HG03139 (cell line): ENCODE results near the gene PPP1R3G.

ENCODE experiments used
- ATAC-seq: cut with Tn5 transposase; IDR thresholded peaks from one replicate; pipeline ENCODE4 v1.9.1; 2021; ENCODE audit not compliant: unreplicated experiment

The PPP1R3G gene

DNA sequence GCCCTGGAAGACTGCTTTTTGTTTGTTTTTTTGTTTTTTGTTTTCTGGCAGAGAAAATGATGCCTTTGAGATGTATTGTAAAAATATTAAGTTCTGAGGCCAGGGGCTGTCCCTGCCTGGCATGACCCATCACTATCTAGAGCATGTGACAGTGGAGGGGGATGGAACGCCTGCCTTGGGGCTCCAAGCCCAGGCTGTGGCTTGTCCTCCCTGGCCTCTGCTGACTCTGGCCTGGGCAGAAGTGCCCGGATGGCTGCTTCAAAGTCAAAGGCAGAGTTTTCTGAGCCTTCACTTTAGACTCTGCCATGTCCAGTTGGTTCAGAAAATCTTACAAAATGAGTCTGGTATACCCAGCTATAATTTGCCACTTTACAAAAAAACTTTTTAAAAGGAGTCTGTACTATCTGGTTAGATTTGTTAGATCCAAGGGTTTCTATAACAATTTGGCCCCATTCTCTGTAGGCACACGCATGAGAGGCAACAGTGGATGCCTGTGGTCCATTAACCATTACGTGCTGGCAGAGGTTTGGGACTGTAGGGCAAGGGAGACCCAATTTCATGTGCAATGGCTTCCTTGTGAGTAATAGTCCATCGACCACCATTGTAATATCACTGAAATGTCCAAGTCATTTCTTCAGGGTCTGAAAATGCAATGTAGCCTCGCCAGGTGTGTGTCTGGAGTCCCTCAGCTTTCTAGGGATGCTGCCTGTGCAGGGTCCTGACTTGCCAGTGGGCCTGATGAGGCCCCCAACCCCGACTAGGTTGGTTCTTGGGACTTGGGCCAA, 8.3 kb downstream of the PPP1R3G start:
- no peak for ATAC-seq

DNA sequence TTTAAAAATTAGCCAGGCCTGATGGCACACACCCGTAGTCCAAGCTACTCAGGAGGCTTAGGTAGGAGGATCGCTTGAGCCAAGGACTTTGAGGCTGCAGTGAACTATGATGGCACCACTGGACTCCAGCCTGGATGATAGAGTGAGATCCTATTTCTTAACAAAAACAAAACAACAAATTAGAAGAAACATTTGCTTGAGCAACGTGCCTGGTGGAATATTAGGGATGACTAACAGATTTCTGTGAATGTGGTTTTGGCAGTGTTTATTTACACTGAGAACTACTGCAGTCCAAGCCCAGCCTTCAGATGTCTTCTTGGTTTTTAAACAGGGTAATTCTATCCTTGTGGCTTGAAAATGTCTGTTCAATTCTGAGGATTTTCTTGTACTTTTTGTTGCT, 9.2 kb downstream of the PPP1R3G start:
- ATAC-seq = no peak

DNA sequence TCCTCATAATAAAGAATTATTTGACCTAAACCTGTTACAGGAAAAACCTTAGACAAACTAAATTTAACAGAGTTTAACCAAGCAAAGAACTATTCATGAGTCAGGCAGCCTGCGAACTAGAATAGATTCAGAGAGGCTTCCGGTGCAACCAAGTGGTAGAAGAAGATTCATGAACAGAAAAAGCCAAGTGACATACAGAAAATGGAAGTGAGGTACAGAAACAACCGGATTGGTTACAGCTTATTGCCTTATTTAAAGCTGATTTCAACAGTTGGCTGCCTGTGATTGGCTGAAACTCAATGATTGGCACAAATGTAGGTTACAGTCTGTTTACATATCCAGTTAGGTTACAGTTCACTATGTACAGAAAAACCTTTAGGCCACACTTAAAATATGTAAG, 10.1 kb downstream of the PPP1R3G start:
- ATAC-seq = peak; percentile 58

DNA sequence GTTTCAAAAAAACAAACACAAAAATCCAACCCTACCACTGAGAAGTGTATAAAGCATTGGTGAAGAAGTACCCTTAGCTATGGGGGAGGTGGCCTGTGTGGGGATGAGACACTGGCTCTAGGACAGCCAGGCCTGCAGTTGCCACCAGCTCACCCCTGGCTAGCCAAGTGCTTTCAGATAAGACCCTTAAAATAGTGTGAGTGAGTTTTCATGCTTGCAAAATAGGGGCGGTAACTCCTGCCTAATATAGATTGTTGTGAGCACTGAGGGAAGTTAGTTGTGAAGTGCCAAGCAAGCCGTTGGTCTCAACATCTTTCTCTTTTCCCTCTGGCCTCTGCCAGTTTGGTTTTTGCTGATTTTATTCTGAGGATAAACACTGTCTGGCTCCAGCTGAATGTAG, 11.3 kb downstream of the PPP1R3G start:
- ATAC-seq = no peak

DNA sequence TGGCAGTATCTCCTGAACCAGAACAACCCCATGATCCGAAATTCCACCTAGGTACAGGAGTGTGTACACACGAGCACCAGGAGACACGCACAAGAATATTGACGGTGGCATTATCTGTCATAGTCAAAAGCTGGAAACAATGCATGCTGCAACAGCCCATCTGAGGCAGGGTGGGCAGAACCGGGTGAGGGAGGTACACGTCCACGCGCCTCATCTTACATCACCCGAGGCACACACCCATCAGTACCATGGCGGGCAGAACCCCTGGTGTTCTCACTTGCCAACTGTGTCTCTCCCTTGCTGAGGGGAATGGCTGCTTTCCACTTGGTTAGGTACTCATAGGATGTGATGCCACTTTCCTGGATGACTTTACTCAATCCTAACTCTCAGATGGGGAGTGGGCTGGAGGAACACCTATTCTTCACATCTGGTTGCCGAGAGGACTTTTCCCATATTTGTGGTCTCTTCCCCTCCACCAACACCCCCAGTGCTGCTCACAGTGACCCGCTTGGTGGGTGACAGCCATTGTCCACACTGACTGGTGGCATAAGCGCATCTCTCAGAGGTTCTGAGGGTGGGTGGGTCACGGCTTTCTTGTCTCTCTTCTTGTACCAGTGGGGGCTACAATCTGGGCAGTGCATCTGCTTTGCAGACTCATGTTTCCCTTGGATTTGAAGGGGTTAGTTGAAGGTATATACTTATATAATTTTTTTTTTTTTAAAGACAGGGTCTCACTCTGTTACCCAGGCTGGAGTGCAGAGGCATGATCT, 13.5 kb downstream of the PPP1R3G start:
- no peak for ATAC-seq

DNA sequence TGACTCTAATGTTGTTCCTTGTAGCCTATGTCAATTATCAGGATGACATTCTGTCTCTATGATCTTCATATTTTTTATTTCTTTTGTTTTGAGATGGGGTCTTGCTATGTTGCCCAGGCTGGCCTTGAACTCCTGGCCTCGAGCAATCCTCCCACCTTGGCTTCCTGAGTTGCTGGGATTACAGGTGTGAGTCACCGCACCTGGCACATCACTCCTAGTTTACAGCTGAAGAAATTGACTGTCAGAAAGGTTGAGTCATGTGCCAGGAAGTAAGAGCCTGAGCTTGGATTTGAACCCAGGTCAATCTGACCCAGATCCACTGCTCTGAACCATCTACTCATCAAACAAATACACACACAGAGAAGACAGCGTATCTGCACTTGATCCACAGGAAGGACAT, 14.4 kb downstream of the PPP1R3G start:
- no peak for ATAC-seq

DNA sequence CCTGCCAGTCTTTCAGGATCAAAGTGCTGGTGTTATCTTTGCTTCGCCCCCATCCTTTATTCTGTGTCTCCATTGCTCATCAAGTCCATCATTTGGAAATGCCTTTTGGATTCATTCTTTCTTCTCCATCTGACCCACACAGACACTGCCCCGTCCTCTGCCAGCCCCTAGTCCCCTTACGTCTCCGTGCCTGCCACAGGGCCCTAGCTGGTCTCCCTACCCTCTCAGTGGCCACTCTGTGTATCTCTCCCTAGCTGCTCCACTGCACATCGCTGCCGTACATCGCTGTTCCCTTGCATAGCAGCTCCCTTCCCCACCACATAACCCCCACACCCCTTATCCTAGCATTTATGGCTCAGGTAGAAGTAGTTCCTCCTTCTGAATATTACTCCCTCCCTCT, 15.7 kb downstream of the PPP1R3G start:
- no peak for ATAC-seq

DNA sequence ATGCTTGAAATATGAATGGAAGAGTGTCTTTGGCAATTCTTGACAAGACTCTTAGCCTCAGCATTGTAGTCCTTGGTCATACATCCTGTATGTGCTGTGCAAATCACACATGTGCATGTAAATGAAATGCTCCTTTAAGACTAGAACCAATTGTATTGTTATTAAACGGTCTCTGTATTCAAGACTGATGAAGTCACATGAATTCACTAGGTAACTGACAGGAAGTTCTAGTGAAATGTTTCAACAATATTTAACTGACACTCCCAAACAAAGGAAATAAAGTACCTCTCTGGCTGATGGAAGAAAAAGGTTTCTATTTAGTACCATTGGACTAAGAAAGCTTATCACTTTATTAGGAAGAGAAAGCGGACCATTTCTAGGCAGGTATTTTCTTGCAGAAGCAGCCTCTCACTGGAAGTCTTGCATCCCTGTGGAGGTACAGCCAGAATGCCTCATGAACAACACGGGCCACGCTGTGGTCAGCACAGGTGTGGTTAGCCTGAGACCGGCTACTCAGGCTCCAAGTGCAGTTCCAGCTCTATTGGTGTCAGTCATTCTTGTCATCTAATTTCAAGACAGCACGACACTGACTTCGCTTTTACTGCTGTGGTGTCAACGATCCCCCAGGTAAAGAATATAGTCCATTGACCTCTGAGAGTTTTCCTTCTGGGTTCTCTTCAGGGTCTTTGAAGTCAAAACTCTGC, 17.3 kb downstream of the PPP1R3G start:
- no peak for ATAC-seq

DNA sequence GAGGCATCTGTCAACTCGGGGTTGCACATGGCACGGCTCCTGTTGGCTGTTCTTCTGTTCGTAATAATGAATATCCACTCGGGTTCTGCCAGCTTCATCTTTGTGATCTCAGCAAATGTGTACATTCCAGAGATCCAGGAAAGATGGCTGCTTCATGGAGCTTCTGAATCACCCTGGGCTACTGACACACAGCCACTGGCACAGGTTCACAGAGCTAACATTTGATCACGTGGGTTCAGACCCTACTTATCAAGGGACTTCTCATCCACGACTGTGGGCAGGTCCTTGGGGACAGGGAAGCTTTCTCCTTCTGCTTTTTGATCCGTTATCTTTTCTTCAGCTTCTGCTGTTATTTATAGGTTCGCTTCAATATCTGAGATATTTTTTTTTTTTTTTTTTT, 18.1 kb downstream of the PPP1R3G start:
- no peak for ATAC-seq

DNA sequence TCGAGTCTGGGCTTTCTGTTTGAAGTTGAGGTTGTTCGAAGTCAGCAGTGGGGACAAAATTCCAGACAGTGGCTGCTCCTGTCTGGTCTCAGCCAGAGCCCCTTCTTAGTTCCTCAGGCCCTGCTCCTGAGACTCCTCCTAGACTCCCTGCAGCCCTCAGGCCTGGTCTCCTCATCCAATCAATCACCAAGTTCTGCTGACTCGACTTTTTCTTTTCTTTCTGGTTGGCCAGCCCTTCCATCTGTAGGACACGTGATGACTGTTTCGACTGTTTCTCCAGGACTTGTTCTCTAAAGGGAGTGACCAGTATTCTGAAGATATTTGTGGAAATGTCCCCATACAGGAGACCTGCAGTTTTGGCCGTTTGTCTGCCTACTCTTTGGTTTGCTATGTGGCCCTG, 19.5 kb downstream of the PPP1R3G start:
- ATAC-seq = no peak

DNA sequence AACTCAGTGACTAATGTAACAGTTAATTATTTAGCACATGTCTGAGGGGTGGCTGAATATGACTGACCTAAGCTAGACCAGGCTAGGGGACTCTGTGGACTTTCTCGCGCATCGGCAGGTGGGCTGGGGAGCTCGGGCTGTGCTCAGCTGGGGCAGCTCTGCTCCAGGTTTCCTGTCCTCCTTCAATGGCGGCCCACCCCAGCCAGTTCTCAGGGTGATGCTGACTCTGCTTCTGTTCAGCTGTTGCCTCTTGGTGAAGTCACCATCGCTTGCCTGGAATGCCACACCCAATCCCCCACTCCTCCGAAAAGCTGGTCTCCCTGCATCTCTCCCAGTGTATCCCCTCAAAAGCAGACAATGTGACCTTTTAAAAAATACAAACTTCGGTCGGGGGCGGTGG, 20.0 kb downstream of the PPP1R3G start:
- ATAC-seq = no peak

DNA sequence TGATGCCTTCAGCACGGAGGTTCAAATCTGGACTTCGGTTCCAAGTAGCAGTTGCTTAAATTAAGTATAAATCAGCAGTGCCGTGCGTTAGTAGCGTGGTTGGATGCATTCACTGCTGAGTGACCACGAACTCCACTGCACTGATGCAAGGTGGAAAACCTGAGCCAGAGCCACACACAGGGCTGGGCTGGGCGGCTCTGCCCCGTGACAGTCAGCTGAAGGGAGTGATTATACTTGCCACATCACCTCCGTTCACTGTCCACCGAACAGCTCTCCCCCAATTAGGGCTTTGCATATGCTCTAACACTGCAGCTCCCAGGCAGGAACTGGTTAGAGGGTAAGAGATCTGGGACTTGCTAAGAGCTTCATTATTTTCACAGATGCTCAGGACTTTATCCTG, 22.2 kb downstream of the PPP1R3G start:
- ATAC-seq = no peak

DNA sequence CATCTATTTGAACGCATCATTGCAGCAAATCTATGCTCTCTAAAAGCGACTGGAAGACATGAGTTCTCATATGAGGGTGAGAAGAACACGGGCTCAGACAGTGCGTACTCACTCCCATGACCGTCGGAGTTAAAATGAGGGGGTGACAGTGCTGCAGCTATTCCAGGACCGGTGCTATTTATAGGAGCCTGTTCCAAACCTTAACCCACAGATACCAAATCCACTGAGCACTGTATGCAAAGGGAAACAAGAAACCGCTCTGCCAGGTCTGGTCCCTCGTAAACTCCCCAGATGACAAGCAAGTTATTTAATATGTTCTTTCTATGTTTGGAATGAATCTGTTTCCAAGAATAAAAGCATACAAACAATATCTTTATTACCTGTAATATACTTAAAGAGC, 22.9 kb downstream of the PPP1R3G start:
- ATAC-seq = no peak

DNA sequence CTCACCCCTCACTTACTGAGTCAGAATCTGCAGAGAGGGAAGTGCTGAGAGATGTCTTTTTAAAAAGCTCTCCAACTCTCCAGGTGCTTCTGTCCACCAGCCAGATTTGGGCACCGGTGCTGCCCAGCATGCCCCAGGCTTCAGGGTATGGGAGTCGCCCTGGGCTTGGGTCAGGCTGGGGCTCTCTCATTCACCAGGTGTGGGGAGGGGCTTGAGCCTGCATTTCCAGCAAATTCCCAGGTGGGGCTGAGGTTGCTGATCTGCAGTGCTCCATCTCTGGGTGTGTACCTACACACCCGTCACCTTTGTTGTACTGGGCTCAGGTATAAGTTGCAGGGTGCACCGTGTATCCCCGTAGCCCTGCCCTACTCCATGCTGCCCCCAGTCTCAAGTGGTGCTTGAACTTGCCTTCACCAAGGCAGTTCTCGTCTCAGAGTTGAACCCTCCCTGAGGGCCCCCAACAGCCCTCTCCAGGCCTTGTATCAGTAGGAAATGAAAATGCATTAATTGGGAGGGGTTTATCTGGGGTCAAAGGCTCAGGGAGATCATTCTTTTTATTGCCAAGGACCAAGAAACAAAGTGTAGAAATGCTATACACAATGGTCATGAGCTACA, 23.5 kb downstream of the PPP1R3G start:
- no peak for ATAC-seq

DNA sequence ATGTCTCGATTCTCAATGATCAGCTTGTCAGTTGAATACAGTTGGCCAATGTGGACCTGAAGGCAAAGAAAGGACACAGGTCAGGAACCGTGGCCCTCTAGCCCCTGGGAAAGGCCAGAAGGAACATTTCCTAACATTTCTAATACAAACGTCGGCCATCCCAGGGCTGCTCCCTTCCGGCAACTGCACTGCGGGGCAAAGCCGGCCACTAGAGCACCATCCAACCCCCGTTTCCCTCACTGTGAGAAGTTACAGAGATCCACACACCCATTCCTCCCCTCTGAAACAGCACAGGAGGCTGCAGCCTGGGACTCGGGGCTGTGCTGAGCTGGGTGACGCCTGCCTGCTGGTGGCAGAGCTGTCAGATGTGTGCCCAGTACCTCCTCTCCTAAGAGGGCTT, 24.3 kb downstream of the PPP1R3G start:
- ATAC-seq = no peak

DNA sequence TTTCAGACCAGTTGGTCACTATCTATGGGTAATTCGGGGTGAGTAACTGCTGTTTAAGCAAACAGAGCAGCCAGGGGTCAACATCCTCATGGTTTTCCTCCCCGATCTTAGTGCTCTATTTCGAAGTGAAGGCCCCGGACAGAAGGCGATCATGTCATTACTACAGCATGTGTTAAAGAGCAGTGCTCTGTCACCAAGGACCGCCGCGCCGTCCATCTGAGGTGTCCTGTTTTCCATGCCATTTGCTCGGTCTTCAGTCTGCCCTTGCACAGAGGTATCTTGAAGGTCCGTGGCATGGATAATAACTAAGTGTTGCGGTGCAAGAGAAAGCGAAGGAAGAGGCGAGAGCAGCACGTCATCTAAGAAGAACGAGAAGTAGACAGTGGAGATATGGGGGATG, 25.1 kb downstream of the PPP1R3G start:
- ATAC-seq = no peak

DNA sequence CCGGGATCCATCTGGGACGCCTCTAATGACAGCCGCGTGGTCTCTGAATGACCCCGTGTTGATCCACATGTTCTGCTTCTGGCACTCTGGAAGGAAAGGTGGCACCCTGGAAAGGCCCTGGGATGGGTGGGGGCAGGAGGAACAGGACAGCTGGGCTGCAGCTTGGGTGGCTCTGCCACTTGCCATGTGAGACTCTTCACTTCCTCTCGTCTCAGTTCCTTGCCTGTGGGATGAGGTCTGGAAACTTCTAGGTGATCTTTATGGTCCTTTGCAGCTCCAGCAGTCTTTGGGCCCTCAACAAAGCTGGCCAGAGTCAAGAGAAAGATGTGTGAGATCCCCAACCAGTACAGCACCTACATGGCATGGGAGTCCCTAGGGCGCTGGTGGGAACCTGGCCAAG, 26.5 kb downstream of the PPP1R3G start:
- ATAC-seq = no peak

DNA sequence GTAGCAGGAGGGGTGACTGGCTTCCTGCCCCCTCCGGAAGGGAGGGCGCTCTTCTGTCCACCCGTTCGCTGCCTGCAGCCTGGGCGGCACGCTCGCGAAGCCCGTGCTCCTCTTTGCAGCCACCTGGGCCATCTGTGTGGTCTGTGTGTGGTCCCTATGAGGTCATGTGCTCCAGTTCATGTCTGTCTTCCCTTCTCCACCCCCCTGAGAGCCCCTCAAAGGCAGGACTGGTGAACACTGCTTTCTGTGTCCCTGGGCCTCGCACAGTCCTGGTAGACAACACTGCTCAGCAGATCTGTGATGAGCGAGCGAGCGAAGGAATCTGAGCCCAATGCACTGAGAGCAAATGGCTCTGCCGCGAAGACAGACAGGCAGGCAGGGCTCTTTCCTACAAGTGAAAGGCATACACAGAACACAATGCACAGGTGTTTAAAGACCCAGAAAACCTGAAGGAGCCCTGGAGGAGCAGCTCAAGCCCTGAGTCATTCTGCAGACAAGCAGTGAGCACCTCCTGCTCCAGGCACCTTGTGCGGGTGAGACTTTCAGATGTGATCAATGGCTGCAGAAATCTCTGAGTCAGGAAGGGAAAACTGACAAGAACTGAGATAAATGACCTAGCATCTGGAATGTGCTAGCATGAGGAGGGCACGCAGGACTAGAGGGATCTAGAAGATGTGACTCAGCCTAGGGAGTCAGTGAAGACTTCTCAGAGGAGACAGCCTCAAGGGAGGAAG, 27.1 kb downstream of the PPP1R3G start:
- no peak for ATAC-seq

DNA sequence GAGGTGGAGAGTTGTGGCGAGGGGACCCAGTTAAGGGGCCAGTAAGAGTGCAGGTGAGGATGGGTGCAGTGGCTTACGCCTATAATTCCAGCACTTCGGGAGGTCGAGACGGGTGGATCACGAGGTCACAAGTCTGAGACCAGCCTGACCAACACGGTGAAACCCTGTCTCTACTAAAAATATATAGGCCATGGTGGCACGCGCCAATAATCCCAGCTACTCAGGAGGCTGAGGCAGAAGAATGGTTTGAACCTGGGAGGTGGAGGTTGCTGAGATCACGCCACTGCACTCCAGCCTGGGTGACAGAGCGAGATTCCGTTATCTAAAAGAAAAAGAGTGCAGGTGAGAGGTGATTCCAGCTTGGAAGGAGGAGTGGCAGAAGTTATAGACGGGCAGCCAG, 28.0 kb downstream of the PPP1R3G start:
- no peak for ATAC-seq

DNA sequence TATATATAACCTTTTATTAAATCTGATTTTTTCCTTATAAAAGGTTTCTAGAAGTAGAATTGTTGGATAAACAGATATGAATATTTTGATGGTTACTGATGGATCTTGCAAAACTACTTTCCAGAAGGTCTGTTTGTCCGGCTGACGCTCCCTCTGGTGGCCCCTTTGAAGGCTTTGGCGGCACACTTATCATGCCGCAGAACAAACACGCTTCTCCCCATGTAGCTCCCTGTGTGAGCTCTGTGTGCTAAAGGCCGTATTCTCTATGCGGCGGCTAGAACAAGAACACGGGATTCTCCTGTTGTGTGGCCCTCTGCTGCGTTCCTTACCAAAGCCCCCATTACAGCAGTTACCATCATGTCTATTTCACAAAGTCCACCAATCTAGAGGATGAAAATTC, 30.0 kb downstream of the PPP1R3G start:
- ATAC-seq = no peak
